ENCODE measurements around the gene CDK16. TPM values are rescaled to one million over a fixed set of nuclear protein-coding genes. Genes with fewer than 3 reads are reported as not detected.

Gene CDK16
- total RNA-seq, result 49.9 and 57.9 TPM in 2 replicates

GRCh38 chrX:47218280-47218919, at the start of gene CDK16:
Gene CDK16 (plus strand): TSS chrX:47218681. CDS start chrX:47223558, 4,877 bp downstream.
- intact Hi-C loops (cut with micrococcal nuclease), result loop anchor here (1.0 to 5.0 kb wide), 8 partner anchors 15 to 1739 kb away; partner anchors contain the start of genes OTUD5, RBM10, TBC1D25 and USP11

- intact Hi-C loops (cut with micrococcal nuclease), result no loop called here
Observed at GRCh38 chrX:47169273-47169672, 49.2 kb upstream of the CDK16 start.

GRCh38 chrX:47169726-47170515, 48.6 kb upstream of the CDK16 start:
- intact Hi-C loops (cut with micrococcal nuclease), result no loop called here

GRCh38 chrX:47170861-47171692, 47.4 kb upstream of the CDK16 start:
- intact Hi-C loops (cut with micrococcal nuclease), result no loop called here

GRCh38 chrX:47171996-47172395, 46.5 kb upstream of the CDK16 start:
- intact Hi-C loops (cut with micrococcal nuclease), result no loop called here

GRCh38 chrX:47172549-47172948, 45.9 kb upstream of the CDK16 start:
- intact Hi-C loops (cut with micrococcal nuclease), result no loop called here

GRCh38 chrX:47172971-47173792, 45.3 kb upstream of the CDK16 start:
- intact Hi-C loops (cut with micrococcal nuclease), result no loop called here

GRCh38 chrX:47174376-47174775, 44.1 kb upstream of the CDK16 start:
- intact Hi-C loops (cut with micrococcal nuclease), result no loop called here

GRCh38 chrX:47174846-47175587, 43.5 kb upstream of the CDK16 start:
- intact Hi-C loops (cut with micrococcal nuclease), result no loop called here

- intact Hi-C loops (cut with micrococcal nuclease), result no loop called here
Observed at GRCh38 chrX:47175588-47175980, 42.9 kb upstream of the CDK16 start.

- intact Hi-C loops (cut with micrococcal nuclease), result no loop called here
Observed at GRCh38 chrX:47176101-47176740, 42.3 kb upstream of the CDK16 start.

GRCh38 chrX:47177079-47177478, 41.4 kb upstream of the CDK16 start:
- intact Hi-C loops (cut with micrococcal nuclease), result no loop called here

GRCh38 chrX:47178337-47178736, 40.1 kb upstream of the CDK16 start:
- intact Hi-C loops (cut with micrococcal nuclease), result no loop called here

- intact Hi-C loops (cut with micrococcal nuclease), result no loop called here
Observed at GRCh38 chrX:47179221-47179927, 39.1 kb upstream of the CDK16 start.

- intact Hi-C loops (cut with micrococcal nuclease), result no loop called here
Observed at GRCh38 chrX:47179928-47180255, 38.6 kb upstream of the CDK16 start.

- intact Hi-C loops (cut with micrococcal nuclease), result no loop called here
Observed at GRCh38 chrX:47180346-47180745, 38.1 kb upstream of the CDK16 start.

GRCh38 chrX:47181301-47181700, 37.2 kb upstream of the CDK16 start:
- intact Hi-C loops (cut with micrococcal nuclease), result no loop called here

GRCh38 chrX:47182106-47182700, 36.3 kb upstream of the CDK16 start:
- intact Hi-C loops (cut with micrococcal nuclease), result no loop called here

GRCh38 chrX:47184486-47184885, 34.0 kb upstream of the CDK16 start:
- intact Hi-C loops (cut with micrococcal nuclease), result no loop called here

All from T-helper 1 cell treated with Interleukin-12 subunit alpha and Interleukin-12 subunit beta and Interleukin-4 antibody, amounts not matched to agents 30 ng/mL and 1 ng/mL, for 36 hours (primary cell).